Transverse colon (tissue), 4 donors: Measurements from ENCODE around the gene KIF5A. TPM values are rescaled to one million over a fixed set of nuclear protein-coding genes. Genes with fewer than 3 reads are reported as not detected.
A peak's percentile ranks its signal among the peaks of the same experiment; 100 is the strongest.
"Not testable (repeated sequence)": the region's sequence is repeated elsewhere in the genome, so short reads cannot be mapped to it uniquely, and the experiment has no call there.

Source experiments
- DNase-seq: peaks from one replicate; pipeline ENCODE4 v3.0.0-alpha.2; 2019
- H3K27ac ChIP-seq, 4 donors: fragments of 200-600 bp; sonication (generic); 2 replicates each; pipeline ENCODE4 v1.5.1; 2016 to 2018; ENCODE audit warnings: inconsistent platforms in 4 of 4
- H3K27me3 ChIP-seq: fragments of 200-600 bp; sonication (generic); 2 replicates; pipeline ENCODE4 v1.5.1; 2017; ENCODE audit warnings: inconsistent platforms
- H3K36me3 ChIP-seq, 4 donors: fragments of 200-600 bp; sonication (generic); 2 replicates each; pipeline ENCODE4 v1.5.1; 2017 to 2019; ENCODE audit warnings: inconsistent platforms in 4 of 4
- H3K4me1 ChIP-seq, 4 donors: fragments of 200-600 bp; sonication (generic); 2 replicates each; pipeline ENCODE4 v1.5.1; 2017 to 2020; ENCODE audit warnings: inconsistent platforms in 4 of 4
- H3K4me3 ChIP-seq, 4 donors: fragments of 200-600 bp; sonication (generic); 1 replicate in 1 of 4; 2 replicates in 3 of 4; pipeline versions ENCODE4 v1.5.1 to v1.6.1; 2017 to 2019; ENCODE audit warnings: inconsistent platforms in 4 of 4
- H3K9me3 ChIP-seq, 2 donors: fragments of 200-600 bp; sonication (generic); 2 replicates each; pipeline ENCODE4 v1.5.1; 2017 to 2019; ENCODE audit warnings: inconsistent platforms in 2 of 2
- CTCF ChIP-seq, 5 experiments: fragments of 200-600 bp in 3 of 5; fragments of 450-650 bp in 2 of 5; sonication (generic) in 3 of 5; IDR thresholded peaks; 1 replicate in 2 of 5; 2 replicates in 3 of 5; pipeline ENCODE4 v1.5.1; 2016 to 2017; ENCODE audit warnings: antibody characterized with exemption in 5 of 5, inconsistent platforms in 3 of 5, mild to moderate bottlenecking in 2 of 5, moderate library complexity in 1 of 5
- EP300 ChIP-seq: sonication (generic); formaldehyde crosslinking; IDR thresholded peaks from one replicate; pipeline ENCODE4 v1.6.1; 2017; ENCODE audit warnings: antibody characterized with exemption, low read depth
- POLR2A ChIP-seq: fragments of 450-650 bp; IDR thresholded peaks from one replicate; pipeline ENCODE4 v1.6.1; 2016; ENCODE audit warnings: antibody characterized with exemption, mild to moderate bottlenecking, moderate library complexity
- POLR2AphosphoS5 ChIP-seq, 3 donors: sonication (generic); formaldehyde crosslinking; IDR thresholded peaks; one replicate each; pipeline ENCODE4 v1.6.1; 2016; ENCODE audit warnings: antibody characterized with exemption in 3 of 3
- WGBS, 2 donors: methylation state at CpG; one replicate each; pipeline ENCODE4 v1.1.5; 2018; ENCODE audit warnings: low coverage in 1 of 2; 5-methylcytosine and 5-hydroxymethylcytosine counted together
- in situ Hi-C, 4 donors: fragments of 200-750 bp; cut with MboI; loops; one replicate each; pipeline versions ENCODE4 v1.15.0 to v1.15.1; 2017; ENCODE audit warnings: low sequenced_read_pairs in 3 of 4, low pct_ligation_motif_present in 1 of 4, low pct_unique_long_range_greater_than_20kb in 1 of 4
- intact Hi-C: fragments of 100-400 bp; cut with DNase I; formaldehyde crosslinking; loops from one replicate; pipeline ENCODE4 v1.15.1; 2023; ENCODE audit warnings: low total_unique reads
- total RNA-seq, 4 donors: library from RNA; depleted of rRNA; stranded (reverse); fragments of >200 nt; gene quantifications; one replicate each; pipeline ENCODE4 v1.1.0, GENCODE V29; 2016

The KIF5A gene
- 1 to 10 TPM; 1.3 to 6.2 (median 1.6) TPM for total RNA-seq

- peaks cover 7 to 27% (median 22%) of the 10 kb centered on the region in 4 donors for H3K4me1 ChIP-seq
- peak within 1 kb of the TSS in 1 of 4 donors; percentile 30 for H3K27ac ChIP-seq
- peak within 1 kb of the TSS; percentile 5 to 42 (median 23) for H3K4me3 ChIP-seq
- 11 to 40% methylated on average over 1 to 39 of the region's 52 CpGs for WGBS, 2 donors
- in situ Hi-C loops (no loop called here), intact Hi-C loops (no loop called here)
- no peaks in the 10 kb centered on the region for H3K9me3 ChIP-seq
- H3K36me3 ChIP-seq, result no peaks in the 10 kb centered on the region
- TF ChIP-seq CTCF (IDR thresholded peaks at IDR 0.05) (no peak), POLR2A (no peak), EP300 (no peak), POLR2AphosphoS5 (IDR thresholded peaks at IDR 0.05) (no peak)
- DNase-seq, result peak; percentile 49
- peaks cover 48% of the 10 kb centered on the region for H3K27me3 ChIP-seq
These were observed at the start of gene KIF5A for GRCh38 chr12:57549909-57550640. Gene KIF5A, plus strand, starts transcription at chr12:57550044. Its CDS starts 228 bp downstream, at chr12:57550272.

DNA sequence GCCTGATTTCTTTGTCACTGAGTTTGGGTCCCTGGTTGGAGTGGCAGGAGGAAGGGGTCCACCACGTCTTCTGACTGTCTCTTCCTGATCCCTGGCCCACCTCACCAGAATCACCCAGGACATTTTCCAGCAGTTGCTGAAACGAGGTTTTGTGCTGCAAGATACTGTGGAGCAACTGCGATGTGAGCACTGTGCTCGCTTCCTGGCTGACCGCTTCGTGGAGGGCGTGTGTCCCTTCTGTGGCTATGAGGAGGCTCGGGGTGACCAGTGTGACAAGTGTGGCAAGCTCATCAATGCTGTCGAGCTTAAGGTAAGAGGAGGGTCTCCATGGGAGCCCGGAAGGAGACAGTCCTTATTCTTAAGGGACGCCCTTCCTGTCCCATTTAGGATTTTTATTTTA is 49.6 kb upstream of the KIF5A start:
- H3K27ac ChIP-seq, result no peak overlapping the region
- H3K4me3 ChIP-seq, result no peak overlapping the region
- in situ Hi-C loops (no loop called here), intact Hi-C loops (no loop called here)
- 94% methylated on average over 5 to 11 of the region's 11 CpGs for WGBS, 2 donors
- H3K9me3 ChIP-seq, result no peaks in the 10 kb centered on the region
- H3K36me3 ChIP-seq, result peaks cover 0 to 45% (median 21%) of the 10 kb centered on the region in 4 donors
- no peak for DNase-seq
- no peaks in the 10 kb centered on the region for H3K27me3 ChIP-seq
- no peaks in the 10 kb centered on the region for H3K4me1 ChIP-seq
- no peak for TF ChIP-seq EP300
- TF ChIP-seq POLR2A, result no peak
- TF ChIP-seq CTCF (IDR thresholded peaks at IDR 0.05), result no peak
- TF ChIP-seq POLR2AphosphoS5 (IDR thresholded peaks at IDR 0.05), result no peak

- intact Hi-C loops, H3K27ac ChIP-seq, H3K9me3 ChIP-seq, H3K27me3 ChIP-seq, DNase-seq, in situ Hi-C loops, H3K4me1 ChIP-seq, H3K4me3 ChIP-seq: not testable (repeated sequence)
- 97% methylated on average over 18 to 22 of the region's 22 CpGs for WGBS, 2 donors
- peaks cover 0 to 57% (median 29%) of the 10 kb centered on the region in 4 donors for H3K36me3 ChIP-seq
These were observed 47.4 kb upstream of the KIF5A start for GRCh38 chr12:57502311-57502969.

- H3K27ac ChIP-seq, intact Hi-C loops: not testable (repeated sequence)
These were observed 43.3 kb upstream of the KIF5A start for GRCh38 chr12:57506541-57506940.

DNA sequence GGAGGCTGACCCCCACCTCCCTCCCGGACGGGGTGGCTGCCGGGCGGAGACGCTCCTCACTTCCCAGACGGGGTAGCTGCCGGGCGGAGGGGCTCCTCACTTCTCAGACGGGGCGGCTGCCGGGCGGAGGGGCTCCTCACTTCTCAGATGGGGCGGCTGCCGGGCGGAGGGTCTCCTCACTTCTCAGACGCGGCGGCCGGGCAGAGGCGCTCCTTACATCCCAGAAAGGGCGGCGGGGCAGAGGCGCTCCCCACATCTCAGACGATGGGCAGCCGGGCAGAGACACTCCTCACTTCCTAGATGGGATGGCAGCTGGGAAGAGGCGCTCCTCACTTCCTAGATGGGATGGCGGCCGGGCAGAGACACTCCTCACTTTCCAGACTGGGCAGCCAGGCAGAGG is 42.0 kb upstream of the KIF5A start:
- 99% methylated on average over 20 of the region's 28 CpGs; no CpG with 5 or more reads in 1 of the 2 donors for WGBS, 2 donors
- H3K27ac ChIP-seq, DNase-seq, in situ Hi-C loops, intact Hi-C loops, H3K9me3 ChIP-seq, H3K4me3 ChIP-seq, H3K27me3 ChIP-seq, H3K4me1 ChIP-seq: not testable (repeated sequence)
- peaks cover 0 to 60% (median 21%) of the 10 kb centered on the region in 4 donors for H3K36me3 ChIP-seq

More at GRCh38 chr12:57506541-57506940, 43.3 kb upstream of the KIF5A start:
- H3K9me3 ChIP-seq, H3K4me1 ChIP-seq, H3K27me3 ChIP-seq, in situ Hi-C loops, H3K4me3 ChIP-seq, DNase-seq: not testable (repeated sequence)
- WGBS, 2 donors, result 75 to 93% methylated on average over 3 to 4 of the region's 4 CpGs
- peaks cover 0 to 54% (median 19%) of the 10 kb centered on the region in 4 donors for H3K36me3 ChIP-seq
